Spinal cord (tissue), 10 donors: ENCODE measurements around the gene PCDHGB1. TPM values are rescaled to one million over a fixed set of nuclear protein-coding genes. Genes with fewer than 3 reads are reported as not detected.
A peak's percentile ranks its signal among the peaks of the same experiment; 100 is the strongest.
"Not testable (repeated sequence)": the region's sequence is repeated elsewhere in the genome, so short reads cannot be mapped to it uniquely, and the experiment has no call there.

Experiments
- DNase-seq, 6 donors: peaks; one replicate each; pipeline versions ENCODE4 v3.0.0 to v3.0.0-alpha.2; 2013 to 2015; ENCODE audit warnings: low spot score in 6 of 6, low read depth in 4 of 6
- H3K27ac ChIP-seq: one replicate; pipeline ENCODE4 v1.5.1; 2013; ENCODE audit warnings: low read depth, low read length, control low read depth
- H3K27me3 ChIP-seq: one replicate; pipeline ENCODE4 v1.6.1; 2013; ENCODE audit warnings: low read length; ENCODE audit not compliant: control insufficient read depth, insufficient read depth
- H3K36me3 ChIP-seq: one replicate; pipeline ENCODE4 v1.6.1; 2013; ENCODE audit warnings: low read length; ENCODE audit not compliant: control insufficient read depth, insufficient read depth
- H3K4me1 ChIP-seq: one replicate; pipeline ENCODE4 v1.6.1; 2013; ENCODE audit warnings: low read length; ENCODE audit not compliant: control insufficient read depth, insufficient read depth
- H3K4me3 ChIP-seq: one replicate; pipeline ENCODE4 v1.5.1; 2013; ENCODE audit warnings: low read depth, low read length, control low read depth
- H3K9me3 ChIP-seq: one replicate; pipeline ENCODE4 v1.6.1; 2013; ENCODE audit warnings: low read length; ENCODE audit not compliant: control insufficient read depth, insufficient read depth
- WGBS: methylation state at CpG from one replicate; pipeline ENCODE4 v1.1.5; 2013; ENCODE audit warnings: missing lambda C conversion rate; ENCODE audit not compliant: insufficient coverage; 5-methylcytosine and 5-hydroxymethylcytosine counted together
- polyA plus RNA-seq, 2 donors: library from polyadenylated mRNA; unstranded; fragments of 120-200 nt; gene quantifications; one replicate each; pipeline ENCODE4 v1.2.1, GENCODE V29; 2013; ENCODE audit not compliant: insufficient read length in 2 of 2
- total RNA-seq, 2 donors: library from RNA; depleted of rRNA in 1 of 2; stranded (reverse); fragments of 120-200 nt in 1 of 2; fragments of >200 nt in 1 of 2; gene quantifications; one replicate each; pipeline versions ENCODE4 v1.2.3 to v1.2.4, GENCODE V29; 2013 to 2014
- donor health status: healthy.

Gene PCDHGB1
- total and polyA plus RNA-seq, 4 donors, result 6.4 to 9.9 (median 9.2) TPM

DNA sequence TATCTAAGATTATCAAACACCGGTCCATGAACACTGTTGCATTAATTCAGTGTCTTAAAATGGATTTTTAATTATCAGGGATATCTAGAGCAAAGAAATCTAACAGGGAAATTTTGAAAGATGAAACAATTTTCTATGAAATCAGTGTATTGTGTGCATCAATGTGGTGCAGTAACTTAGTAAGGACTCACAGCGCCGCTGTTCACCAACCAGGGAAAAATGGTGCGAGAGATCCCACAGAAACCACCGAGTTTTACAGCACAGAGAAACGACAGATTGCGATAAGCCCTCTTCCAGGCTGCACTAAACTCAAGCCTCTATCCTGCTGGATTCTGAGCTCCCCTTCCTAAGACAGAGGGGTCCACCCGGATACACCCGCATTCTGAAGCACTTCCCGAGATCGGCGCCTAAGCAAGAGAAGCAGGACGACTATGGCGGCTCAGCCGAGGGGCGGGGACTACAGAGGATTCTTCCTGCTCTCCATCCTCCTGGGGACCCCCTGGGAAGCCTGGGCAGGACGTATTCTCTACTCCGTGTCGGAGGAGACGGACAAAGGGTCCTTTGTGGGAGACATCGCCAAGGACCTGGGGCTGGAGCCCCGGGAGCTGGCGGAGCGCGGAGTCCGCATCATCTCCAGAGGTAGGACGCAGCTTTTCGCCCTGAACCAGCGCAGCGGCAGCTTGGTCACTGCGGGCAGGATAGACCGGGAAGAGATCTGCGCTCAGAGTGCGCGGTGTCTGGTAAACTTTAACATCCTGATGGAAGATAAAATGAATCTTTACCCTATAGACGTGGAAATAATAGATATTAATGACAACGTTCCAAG is 32.8 kb downstream of the PCDHGB1 start, which contains the start of gene PCDHGA7:
Gene PCDHGA7 (plus strand): TSS at position 274 of the 826 bp plus-strand sequence. CDS start 158 bp downstream, at position 432.
- H3K4me1 ChIP-seq, result no peaks in the 10 kb centered on the region
- H3K4me3 ChIP-seq, result no peak within 1 kb of the TSS
- WGBS, result 10% methylated on average over 31 of the region's 37 CpGs
- no peaks in the 10 kb centered on the region for H3K27me3 ChIP-seq
- DNase-seq, result peak in 2 of 6 donors; percentile 9 to 10
- H3K9me3 ChIP-seq, result peaks cover 51% of the 10 kb centered on the region
- H3K27ac ChIP-seq, result no peak within 1 kb of the TSS
- peaks cover 11% of the 10 kb centered on the region for H3K36me3 ChIP-seq

GRCh38 chr5:141383345-141383744 is 33.4 kb downstream of the PCDHGB1 start:
- H3K27me3 ChIP-seq, result no peaks in the 10 kb centered on the region
- peaks cover 11% of the 10 kb centered on the region for H3K36me3 ChIP-seq
- H3K4me3 ChIP-seq, result no peak overlapping the region
- H3K9me3 ChIP-seq, result peaks cover 53% of the 10 kb centered on the region
- WGBS, result 20% methylated on average over 16 of the region's 21 CpGs
- no peaks in the 10 kb centered on the region for H3K4me1 ChIP-seq
- DNase-seq, result no peak
- H3K27ac ChIP-seq, result no peak overlapping the region

DNA sequence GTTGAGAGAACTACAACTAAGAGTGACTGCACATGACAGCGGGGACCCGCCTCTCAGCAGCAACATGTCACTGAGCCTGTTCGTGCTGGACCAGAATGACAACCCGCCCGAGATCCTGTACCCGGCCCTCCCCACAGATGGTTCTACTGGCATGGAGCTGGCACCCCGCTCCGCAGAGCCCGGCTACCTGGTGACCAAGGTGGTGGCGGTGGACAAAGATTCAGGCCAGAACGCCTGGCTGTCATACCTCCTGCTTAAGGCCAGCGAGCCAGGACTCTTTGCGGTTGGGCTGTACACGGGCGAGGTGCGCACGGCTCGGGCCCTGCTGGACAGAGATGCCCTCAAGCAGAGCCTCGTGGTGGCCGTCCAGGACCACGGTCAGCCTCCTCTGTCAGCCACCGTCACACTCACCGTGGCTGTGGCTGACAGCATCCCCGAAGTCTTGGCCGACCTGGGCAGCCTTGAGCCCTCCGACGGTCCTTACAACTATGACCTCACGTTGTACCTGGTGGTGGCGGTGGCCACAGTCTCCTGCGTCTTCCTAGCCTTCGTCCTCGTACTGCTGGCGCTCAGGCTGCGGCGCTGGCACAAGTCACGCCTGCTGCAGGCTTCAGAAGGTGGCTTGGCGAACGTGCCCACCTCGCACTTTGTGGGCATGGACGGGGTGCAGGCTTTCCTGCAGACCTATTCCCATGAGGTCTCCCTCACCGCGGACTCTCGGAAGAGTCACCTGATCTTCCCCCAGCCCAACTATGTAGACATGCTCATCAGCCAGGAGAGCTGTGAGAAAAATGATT is 34.8 kb downstream of the PCDHGB1 start:
- Histone ChIP-seq H3K4me1 (no peaks in the 10 kb centered on the region), H3K4me3 (no peak overlapping the region), H3K27ac (no peak overlapping the region), H3K27me3 (no peaks in the 10 kb centered on the region), H3K36me3 (peaks cover 16% of the 10 kb centered on the region), H3K9me3 (peaks cover 56% of the 10 kb centered on the region)
- DNase-seq, result no peak
- 44% methylated on average over 40 of the region's 43 CpGs for WGBS

GRCh38 chr5:141387557-141388311 is 37.8 kb downstream of the PCDHGB1 start, which contains the start of gene PCDHGB4:
Gene PCDHGB4, plus strand, starts transcription at chr5:141387698. Its CDS starts 187 bp downstream, at chr5:141387885.
- H3K36me3 ChIP-seq, result peaks cover 19% of the 10 kb centered on the region
- 5% methylated on average over 10 of the region's 40 CpGs for WGBS
- not testable (repeated sequence) for H3K4me1 ChIP-seq, H3K27ac ChIP-seq, H3K27me3 ChIP-seq, H3K4me3 ChIP-seq
- H3K9me3 ChIP-seq, result peaks cover 67% of the 10 kb centered on the region
- peak in 1 of 6 donors; percentile 10 for DNase-seq

DNA sequence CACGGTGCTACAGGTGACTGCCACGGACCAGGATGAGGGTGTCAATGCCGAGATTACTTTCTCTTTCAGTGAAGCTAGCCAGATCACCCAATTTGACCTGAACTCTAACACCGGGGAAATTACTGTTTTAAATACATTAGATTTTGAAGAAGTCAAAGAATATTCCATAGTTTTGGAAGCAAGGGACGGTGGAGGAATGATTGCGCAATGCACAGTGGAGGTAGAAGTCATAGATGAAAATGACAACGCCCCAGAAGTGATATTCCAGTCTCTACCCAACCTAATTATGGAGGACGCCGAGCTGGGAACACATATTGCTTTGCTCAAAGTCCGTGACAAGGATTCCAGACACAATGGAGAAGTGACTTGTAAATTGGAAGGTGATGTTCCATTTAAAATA is 38.8 kb downstream of the PCDHGB1 start:
- WGBS, result 40% methylated on average over 3 of the region's 10 CpGs
- H3K4me3 ChIP-seq, result no peak overlapping the region
- no peaks in the 10 kb centered on the region for H3K27me3 ChIP-seq
- H3K36me3 ChIP-seq, result peaks cover 23% of the 10 kb centered on the region
- no peak overlapping the region for H3K27ac ChIP-seq
- no peaks in the 10 kb centered on the region for H3K4me1 ChIP-seq
- DNase-seq, result no peak
- H3K9me3 ChIP-seq, result peaks cover 68% of the 10 kb centered on the region

DNA sequence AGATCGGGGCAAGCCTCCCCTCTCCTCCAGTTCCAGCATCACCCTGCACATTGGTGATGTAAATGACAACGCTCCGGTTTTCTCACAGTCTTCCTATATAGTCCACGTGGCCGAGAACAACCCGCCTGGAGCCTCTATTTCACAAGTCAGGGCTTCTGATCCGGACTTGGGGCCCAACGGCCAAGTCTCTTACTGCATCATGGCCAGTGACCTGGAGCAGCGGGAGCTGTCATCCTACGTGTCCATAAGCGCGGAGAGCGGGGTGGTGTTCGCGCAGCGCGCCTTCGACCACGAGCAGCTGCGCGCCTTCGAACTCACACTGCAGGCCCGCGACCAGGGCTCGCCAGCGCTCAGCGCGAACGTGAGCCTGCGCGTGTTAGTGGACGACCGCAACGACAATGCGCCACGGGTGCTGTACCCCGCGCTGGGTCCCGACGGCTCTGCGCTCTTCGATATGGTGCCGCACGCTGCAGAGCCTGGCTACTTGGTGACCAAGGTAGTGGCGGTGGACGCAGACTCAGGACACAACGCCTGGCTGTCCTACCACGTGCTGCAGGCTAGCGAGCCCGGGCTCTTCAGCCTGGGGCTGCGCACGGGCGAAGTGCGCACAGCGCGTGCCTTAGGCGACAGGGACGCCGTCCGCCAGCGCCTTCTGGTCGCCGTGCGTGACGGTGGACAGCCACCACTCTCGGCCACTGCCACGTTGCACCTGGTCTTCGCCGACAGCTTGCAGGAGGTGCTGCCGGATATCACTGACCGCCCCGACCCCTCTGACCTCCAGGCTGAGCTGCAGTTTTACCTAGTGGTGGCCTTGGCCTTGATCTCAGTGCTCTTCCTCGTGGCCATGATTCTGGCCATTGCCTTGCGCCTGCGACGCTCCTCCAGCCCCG is 39.5 kb downstream of the PCDHGB1 start:
- no peak overlapping the region for H3K4me3 ChIP-seq
- DNase-seq, result no peak
- H3K27me3 ChIP-seq, result no peaks in the 10 kb centered on the region
- no peaks in the 10 kb centered on the region for H3K4me1 ChIP-seq
- 27% methylated on average over 77 of the region's 77 CpGs for WGBS
- H3K9me3 ChIP-seq, result peaks cover 69% of the 10 kb centered on the region
- H3K36me3 ChIP-seq, result peaks cover 26% of the 10 kb centered on the region
- H3K27ac ChIP-seq, result no peak overlapping the region

DNA sequence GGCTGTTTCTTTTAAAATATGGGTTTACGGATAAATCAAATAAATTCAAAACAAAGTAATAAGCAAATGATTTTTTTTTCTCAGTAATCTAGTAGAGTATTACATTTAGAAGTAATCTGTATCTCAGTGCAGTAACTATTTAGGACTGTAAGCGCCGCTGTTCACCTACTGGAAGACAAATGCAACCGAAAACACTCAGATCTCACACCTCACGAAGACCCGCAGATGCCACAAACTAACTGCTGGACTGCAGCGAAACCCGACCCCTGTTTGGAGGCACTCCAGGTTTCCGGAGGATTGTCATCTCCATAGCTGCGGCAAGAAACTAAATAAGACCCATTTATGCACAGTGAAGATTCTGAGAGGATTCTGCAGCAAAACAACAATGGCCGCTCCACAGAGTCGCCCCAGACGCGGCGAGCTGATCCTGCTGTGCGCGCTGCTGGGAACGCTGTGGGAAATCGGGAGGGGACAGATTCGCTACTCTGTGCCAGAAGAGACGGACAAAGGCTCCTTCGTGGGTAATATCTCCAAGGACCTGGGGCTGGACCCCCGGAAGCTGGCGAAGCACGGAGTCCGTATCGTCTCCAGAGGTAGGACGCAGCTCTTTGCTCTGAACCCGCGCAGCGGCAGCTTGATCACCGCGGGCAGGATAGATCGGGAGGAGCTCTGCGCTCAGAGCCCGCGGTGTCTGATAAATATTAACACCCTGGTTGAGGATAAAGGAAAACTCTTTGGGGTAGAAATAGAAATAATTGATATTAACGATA is 42.7 kb downstream of the PCDHGB1 start, which contains the start of gene PCDHGA8:
Gene PCDHGA8 (plus strand): TSS at position 205 of the 770 bp plus-strand sequence. CDS start 181 bp downstream, at position 386.
- no peak within 1 kb of the TSS for H3K27ac ChIP-seq
- no peaks in the 10 kb centered on the region for H3K27me3 ChIP-seq
- peaks cover 3% of the 10 kb centered on the region for H3K4me1 ChIP-seq
- DNase-seq, result no peak
- no peak within 1 kb of the TSS for H3K4me3 ChIP-seq
- H3K9me3 ChIP-seq, result peaks cover 63% of the 10 kb centered on the region
- WGBS, result 18% methylated on average over 27 of the region's 38 CpGs
- H3K36me3 ChIP-seq, result peaks cover 21% of the 10 kb centered on the region

DNA sequence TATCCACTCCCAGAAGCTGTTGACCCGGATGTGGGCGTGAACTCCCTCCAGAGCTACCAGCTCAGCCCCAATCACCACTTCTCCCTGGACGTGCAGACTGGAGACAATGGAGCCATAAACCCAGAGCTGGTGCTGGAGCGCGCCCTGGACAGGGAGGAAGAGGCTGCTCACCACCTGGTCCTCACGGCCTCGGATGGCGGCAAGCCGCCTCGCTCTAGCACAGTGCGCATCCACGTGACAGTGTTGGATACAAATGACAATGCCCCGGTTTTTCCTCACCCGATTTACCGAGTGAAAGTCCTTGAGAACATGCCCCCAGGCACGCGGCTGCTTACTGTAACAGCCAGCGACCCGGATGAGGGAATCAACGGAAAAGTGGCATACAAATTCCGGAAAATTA is 43.4 kb downstream of the PCDHGB1 start:
- no peak for DNase-seq
- Histone ChIP-seq H3K27ac (no peak overlapping the region), H3K4me3 (no peak overlapping the region), H3K27me3 (no peaks in the 10 kb centered on the region), H3K9me3 (peaks cover 64% of the 10 kb centered on the region), H3K36me3 (peaks cover 21% of the 10 kb centered on the region), H3K4me1 (peaks cover 3% of the 10 kb centered on the region)
- 33% methylated on average over 14 of the region's 21 CpGs for WGBS
